Activated CD4-positive, alpha-beta T cell treated with anti-CD3 and anti-CD28 coated beads for 48 hours (primary cell): Measurements from ENCODE around the gene MX1.
A peak's percentile ranks its signal among the peaks of the same experiment; 100 is the strongest.
"Not testable (repeated sequence)": the region's sequence is repeated elsewhere in the genome, so short reads cannot be mapped to it uniquely, and the experiment has no call there.

Source experiments
- DNase-seq: peaks from one replicate; pipeline ENCODE4 v3.0.0-alpha.2; 2020

Gene MX1

DNA sequence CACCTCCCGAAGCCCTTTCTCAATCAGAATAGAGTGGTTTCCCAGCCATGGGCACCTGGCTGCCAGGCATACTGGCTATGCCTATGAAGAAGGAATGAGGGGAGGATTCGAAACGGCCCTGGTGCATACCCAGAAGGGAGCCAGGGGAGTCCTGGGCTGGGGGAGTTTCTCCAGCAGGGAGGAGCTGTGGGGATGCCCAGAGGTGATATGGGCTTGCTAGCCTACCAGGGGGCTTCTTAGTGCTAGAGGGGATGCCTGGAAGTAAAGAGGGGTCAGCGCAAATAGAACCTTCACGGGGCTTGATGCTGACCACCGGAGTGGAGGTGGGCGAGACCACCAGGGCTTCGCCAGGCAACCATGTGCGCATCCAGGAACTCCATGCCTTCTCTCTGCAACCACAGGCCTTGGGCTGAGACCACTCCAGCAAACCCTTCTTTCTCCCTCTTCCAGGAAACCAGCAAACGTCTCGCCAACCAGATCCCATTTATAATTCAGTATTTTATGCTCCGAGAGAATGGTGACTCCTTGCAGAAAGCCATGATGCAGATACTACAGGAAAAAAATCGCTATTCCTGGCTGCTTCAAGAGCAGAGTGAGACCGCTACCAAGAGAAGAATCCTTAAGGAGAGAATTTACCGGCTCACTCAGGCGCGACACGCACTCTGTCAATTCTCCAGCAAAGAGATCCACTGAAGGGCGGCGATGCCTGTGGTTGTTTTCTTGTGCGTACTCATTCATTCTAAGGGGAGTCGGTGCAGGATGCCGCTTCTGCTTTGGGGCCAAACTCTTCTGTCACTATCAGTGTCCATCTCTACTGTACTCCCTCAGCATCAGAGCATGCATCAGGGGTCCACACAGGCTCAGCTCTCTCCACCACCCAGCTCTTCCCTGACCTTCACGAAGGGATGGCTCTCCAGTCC lies 18.2 kb upstream of the MX1 start:
- DNase-seq = no peak

DNA sequence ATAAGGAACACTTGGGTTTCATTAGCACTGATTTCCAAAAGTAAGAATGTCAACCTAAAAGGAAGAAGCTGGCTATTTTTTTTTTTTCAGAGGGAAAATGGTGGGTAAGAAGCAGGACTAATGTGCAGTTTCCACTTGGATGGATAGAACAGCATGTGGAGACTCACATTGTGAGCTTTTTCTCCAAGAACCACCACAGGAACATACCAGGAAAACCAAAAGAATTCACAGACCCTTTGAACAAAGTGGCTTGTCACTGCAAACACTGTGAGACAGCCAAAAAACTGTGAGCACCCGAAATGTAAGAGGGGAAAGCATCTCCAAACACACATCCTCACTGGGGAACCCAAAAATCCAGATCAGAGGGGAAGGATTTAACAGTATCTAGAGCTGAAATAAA lies 15.7 kb upstream of the MX1 start:
- DNase-seq = no peak

DNA sequence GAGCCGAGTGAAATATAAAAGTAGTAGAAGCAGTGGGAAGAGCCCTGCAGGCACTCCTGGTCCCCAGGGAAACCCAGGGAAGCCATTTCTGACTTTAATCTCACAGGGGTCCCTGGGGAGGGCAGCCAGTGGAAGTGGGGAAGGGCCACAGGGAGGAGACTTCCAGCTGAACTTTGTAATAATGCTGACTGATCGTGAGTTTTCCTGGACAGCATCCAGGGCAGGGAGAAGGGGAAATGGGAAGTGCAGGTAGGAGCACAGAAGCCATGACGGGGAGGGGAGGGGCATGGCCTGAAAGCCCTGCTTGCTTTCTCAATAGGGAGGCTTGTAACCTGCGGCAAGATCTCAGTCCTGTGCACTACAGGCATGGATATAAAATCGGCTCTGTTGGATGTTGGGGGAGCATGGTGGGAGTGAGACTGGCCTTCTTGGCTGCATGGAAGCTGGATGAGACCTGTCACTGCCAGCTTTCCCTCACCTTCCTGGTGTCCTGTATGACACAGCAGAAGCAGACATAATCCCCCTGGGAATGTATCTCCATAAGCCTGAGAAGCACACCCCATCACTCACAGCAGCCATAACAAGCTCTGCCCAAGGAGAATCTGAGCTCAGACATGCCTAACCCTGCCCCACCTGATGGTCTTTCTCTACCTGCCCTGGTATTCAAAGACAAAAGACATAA lies 15.1 kb upstream of the MX1 start:
- no peak for DNase-seq

DNA sequence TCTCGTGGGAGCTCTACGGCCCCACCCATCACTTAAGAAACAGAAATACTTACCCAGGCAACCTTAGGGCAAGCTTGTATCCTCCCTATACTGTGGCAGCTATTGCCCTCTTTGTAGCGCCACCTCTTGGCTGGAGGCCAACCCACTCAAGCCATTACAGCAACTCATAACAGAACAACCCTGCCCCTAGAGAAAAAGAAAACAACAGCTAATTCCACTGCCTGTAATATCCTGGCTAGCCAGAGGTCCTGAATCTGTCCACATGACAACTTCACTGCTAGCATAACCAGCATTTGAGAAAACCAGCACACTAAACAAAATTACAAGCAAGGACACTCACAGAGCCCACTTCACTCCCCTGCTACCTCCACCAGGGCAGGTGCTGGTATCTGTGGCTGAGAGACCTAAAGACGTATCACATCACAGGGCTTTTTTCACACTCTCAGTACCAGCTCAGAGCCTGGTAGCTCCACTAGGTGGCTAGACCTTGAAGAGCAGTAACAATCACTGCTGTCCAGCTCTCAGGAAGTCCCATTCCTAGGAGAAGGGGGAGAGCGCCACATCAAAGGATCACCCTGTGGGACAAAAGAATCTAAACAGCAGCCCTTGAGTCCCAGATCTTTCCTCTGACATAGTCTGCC lies 14.5 kb upstream of the MX1 start:
- peak; percentile 34 for DNase-seq

DNA sequence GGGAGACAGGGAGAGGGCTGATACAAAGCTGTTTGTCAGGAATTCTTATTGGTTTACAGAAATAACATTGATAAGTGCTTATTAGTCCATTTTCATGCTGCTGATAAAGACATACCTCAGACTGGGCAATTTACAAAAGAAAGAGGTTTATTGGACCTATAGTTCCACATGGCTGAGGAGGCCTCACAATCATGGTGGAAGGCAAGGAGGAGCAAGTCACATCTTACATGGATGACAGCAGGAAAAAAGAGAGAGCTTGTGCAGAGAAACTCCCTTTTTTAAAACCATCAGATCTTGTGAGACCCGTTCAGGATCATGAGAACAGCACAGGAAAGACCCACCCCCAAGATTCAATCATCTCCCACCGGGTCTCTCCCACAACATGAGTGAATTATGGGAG lies 8.5 kb upstream of the MX1 start:
- DNase-seq = not testable (repeated sequence)

DNA sequence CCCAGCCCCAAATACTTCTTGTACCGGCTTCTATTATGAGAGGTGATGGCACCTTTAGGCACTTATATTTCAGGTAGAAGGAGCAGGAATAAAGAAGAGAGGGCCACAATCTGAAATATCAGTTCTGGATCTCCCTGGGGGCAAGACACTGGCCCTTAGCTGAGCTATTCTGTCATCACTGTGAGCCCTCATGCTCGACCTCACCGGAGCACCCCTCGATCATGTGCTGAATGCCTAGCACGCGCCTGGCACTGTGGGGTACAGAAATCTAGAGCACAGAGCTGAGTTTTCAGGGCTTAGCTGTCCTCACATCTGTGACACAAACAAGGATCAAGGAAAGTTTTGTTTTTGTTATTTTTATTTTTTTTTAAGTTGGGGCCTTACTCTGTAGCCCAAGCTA lies 7.6 kb upstream of the MX1 start:
- no peak for DNase-seq

DNA sequence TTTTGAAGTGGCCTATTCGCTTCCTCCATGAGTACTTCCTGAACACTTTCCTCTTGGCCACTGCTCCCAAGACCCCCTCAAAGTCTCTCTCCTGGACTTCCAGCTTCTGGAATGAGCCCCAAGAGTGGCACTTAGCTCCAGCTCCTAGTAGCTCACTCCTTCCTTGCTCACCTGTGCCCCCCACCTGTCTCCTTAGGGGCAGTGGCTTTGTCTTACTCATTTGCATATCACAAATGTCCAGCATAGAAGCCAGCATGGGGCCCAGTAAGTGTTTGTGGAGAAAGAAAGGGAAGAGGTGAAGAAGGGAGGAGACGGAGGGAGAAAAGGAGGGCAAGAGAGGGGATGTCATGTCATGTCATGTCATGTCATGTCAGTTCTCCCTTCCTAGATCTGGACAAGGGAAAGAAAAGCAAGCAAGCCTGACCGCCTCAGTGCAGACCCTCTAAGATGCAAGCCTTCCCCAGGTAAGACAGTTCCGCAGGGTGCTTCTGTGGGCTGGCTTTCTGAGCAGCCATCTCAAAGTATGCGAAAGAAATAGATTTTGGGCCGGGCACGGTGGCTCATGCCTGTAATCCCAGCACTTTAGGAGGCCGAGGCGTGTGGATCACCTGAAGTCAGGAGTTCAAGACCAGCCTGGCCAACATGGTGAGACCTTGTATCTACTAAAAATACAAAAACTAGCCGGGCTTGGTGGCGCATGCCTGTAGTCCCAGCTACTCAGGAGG lies 6.9 kb upstream of the MX1 start:
- DNase-seq = no peak

DNA sequence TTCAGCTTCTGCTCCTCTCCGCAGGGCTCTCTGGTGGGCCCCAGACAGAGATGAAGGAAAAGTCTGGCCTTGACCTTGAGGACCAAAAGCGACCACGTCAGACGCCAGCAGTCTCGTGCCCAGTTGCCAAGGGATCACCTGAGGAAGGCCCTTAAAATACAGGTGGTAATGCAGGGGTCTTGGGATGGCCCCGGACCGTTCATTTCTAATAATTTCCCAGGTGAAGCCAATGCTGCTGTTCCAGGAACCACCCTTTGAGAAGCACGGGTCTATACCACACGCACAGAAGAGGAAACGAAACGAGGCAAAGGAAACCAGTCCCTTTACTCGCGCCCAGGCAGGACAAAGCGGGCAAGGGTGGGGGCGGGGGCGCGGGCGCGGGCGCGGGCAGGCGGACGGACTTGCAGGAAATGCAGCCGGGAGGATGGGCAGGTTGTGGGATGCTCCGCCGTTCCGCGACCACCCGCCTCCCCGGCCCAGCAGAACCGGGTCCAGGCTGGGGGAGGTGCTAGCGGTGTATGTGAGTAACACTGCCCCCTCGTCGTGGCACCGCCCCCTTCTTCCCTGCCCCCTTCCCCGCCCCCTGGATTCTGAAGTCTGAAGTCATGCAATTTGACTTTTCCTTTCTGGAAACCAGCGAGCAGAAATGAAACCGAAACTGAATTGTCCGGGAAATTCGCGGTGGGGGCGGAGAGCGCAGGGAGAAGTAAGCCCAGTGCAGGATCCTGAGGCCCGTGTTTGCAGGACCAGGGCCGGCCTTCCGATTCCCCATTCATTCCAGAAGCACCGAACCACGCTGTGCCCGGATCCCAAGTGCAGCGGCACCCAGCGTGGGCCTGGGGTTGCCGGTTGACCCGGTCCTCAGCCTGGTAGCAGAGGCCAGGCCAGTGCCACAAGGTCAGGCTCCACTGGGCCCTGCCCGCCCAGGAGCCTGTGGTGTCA lies 5.8 kb upstream of the MX1 start:
- peak; percentile 50 for DNase-seq

DNA sequence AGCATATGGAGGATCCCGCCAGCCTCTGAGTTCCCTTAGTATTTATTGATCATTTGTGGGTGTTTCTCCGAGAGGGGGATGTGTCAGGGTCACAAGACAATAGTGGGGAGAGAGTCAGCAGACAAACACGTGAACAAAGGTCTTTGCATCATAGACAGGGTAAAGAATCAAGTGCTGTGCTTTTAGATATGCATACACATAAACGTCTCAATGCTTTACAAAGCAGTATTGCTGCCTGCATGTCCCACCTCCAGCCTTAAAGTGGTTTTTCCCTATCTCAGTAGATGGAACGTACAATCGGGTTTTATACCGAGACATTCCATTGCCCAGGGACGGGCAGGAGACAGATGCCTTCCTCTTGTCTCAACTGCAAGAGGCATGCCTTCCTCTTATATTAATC lies 5.0 kb upstream of the MX1 start:
- DNase-seq = not testable (repeated sequence)

DNA sequence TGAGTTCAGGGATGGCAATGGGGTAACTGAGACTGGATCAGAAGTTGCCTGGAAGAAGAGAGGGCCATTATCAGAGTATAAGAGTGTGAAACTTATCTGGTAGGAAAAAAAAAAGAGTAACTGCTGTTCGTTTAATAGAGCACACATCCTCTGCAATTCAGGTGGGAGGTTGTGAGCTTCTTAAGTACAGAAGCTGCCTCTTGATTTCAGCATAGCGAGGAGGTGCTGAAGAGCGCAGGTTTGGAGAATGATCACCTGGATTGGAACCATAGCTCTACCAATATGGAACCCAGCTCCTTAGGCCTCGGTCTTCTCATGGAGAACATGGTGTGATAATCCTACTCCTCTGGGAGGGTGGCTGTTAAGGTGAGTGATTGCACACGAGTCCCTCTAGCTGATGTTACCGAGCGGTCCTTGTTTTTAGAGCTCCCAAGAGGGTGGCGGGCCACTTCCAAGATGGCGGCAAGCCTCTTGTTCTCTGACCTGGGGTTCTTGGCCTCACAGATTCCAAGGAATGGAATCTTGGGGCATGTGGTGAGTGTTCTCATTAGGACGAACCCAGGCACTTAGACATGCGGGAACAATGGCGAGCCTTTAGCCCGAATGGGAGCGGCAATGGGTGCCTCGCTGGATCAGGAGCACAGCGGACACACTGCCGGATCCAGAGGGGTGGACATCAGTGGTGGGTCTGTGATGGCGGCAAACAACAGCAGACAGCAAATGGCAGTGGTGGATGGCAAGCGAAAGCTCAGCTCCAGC lies 3.3 kb upstream of the MX1 start:
- no peak for DNase-seq

DNA sequence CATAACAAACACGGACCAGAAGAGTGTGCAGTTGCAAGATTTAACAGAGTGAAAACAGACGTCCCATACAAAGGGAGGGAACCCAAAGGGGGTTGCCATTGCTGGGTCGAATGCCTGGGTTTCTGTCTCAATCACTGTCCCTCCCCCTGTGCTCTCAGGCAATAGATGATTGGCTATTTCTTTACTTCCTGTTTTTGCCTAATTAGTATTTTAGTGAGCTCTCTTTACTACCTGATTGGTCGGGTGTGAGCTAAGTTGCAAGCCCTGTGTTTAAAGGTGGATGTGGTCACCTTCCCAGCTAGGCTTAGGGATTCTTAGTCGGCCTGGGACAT lies 2.8 kb upstream of the MX1 start:
- DNase-seq = not testable (repeated sequence)

DNA sequence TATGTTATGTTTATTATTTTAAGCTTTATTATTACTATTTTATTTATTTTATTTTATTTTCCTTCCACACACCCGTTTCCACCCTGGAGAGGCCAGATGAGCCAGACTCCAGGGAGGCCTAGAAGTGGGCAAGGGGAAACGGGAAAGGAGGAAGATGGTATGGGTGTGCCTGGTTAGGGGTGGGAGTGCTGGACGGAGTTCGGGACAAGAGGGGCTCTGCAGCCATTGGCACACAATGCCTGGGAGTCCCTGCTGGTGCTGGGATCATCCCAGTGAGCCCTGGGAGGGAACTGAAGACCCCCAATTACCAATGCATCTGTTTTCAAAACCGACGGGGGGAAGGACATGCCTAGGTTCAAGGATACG lies 468 bp upstream of the MX1 start:
- DNase-seq = no peak

DNA sequence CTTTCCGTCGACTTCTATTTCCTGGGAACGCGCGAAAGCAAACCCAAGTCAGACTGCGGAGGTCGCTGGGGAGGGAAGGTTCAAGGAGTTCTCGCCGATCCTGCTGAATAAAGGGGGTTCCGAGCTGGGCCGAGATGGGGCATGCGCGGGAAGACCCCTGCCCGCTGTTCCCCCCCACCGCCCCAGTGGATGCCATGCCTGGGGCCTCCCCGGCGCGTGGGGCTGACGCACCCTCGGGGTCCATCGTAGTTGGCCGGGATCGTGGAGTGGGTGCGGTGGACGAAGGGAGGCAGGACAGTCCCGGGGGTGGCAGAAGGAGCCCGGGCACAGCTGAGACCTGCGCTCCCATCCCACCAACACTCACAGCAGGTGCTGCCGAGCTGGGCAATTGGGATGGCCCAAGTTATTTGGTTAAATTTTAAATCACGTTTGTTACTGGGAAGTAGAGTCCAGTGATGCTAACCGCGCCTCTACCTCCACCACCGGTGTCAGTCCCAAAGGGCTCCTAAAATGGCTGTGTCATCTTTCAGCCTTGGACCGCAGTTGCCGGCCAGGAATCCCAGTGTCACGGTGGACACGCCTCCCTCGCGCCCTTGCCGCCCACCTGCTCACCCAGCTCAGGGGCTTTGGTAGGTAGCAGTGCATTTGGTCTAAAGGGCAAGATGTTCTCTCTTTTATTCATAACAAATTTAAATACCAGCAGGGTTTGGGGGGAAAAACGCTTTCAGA lies 801 bp downstream of the MX1 start:
- peak; percentile 18 for DNase-seq

DNA sequence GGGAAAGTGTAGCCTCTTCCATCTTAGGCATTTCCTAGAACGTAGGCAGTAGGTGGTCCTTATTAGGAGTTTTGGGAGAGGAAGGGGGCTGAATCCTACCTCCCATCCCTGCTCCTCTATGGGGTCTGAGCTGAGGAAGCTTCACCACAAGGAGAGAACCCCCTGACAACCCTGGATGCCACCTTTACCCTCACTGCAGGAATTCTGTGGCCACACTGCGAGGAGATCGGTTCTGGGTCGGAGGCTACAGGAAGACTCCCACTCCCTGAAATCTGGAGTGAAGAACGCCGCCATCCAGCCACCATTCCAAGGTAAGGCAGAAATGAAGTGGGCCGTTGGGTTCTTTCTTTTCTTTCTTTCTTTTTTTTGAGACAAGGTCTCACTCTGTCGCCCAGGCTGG lies 1.5 kb downstream of the MX1 start:
- no peak for DNase-seq

DNA sequence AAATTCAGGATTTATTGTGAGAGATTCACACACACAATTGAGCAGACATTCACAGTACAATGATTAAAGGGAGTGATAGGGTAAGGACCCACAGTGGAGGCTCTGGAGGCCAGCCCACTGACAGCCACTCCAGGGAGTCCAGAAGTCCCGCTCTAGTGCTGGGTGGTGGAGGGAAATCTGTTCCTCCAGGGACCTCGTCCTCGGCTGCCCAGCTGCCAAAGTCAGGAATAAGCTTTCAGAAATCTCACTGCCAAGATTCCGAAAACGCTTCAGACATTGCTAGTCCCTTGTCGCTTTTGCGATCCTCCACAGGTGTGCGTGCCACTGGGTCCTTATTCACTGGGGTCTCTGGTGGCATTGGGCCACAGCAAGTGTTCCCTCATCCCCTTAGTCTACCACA lies 2.3 kb downstream of the MX1 start:
- DNase-seq = no peak

DNA sequence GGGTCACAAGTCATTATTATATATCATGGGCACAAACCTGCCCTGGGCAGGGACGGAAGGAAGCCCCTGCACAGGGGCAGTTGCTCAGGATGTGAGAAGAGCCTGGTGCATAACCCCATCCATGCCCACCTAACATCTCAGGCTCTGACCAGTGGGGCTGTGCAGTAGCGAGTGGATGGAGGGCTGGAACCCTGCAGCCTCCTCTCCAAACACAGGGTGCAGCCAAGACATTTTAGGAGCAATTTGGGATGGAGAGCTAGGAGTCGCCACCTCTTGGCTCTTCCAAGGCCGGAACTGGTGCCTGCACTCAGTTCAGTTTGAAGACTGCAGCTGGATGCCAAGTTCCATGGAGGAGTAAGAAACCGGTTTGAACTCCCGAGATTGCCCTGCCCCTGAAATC lies 2.8 kb downstream of the MX1 start:
- no peak for DNase-seq

DNA sequence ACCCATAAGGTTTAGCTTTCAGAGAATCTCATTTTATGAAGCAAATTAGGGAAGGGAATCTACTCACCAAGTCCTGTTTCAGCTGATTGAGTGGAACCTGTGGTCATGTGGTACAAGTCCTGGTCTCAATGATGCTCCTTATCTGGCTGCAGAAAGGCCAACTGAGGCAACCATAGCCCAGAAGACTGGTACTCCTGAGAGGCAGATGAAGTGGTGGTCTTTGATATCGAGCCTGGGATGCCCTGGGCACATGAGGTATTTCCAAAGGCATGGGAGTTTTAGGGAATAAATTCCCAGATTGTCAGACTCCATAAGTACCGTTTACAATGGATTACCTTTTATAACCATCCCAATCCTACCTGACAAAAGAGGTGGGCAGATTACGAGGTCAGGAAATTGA lies 3.3 kb downstream of the MX1 start:
- no peak for DNase-seq

DNA sequence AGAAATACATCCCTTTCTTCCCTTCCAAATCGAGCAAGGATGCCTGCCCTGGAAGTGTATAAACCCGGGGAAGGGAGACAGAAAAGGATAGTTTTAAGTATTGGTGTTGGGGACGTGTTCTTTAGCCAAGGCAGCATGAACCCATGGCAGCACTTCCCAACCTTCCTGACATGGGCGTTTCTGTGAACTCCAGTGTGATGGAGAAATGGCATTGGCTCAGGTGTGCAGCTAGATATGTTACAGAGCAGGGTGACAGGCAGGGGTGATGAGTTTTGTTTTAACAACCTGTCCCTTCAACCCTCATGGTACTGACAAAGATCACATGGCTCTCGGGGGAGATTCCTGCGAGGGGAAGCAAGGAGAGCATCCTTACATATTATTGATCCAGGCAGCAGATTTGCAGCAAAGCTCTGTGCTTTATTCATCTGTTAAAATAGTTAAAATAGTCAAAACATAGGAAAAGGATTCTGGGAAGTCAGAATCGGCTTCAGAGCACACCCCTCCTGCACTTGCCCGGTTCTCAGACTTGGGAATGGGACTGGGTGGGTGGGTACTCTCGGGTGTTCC lies 4.0 kb downstream of the MX1 start:
- no peak for DNase-seq

DNA sequence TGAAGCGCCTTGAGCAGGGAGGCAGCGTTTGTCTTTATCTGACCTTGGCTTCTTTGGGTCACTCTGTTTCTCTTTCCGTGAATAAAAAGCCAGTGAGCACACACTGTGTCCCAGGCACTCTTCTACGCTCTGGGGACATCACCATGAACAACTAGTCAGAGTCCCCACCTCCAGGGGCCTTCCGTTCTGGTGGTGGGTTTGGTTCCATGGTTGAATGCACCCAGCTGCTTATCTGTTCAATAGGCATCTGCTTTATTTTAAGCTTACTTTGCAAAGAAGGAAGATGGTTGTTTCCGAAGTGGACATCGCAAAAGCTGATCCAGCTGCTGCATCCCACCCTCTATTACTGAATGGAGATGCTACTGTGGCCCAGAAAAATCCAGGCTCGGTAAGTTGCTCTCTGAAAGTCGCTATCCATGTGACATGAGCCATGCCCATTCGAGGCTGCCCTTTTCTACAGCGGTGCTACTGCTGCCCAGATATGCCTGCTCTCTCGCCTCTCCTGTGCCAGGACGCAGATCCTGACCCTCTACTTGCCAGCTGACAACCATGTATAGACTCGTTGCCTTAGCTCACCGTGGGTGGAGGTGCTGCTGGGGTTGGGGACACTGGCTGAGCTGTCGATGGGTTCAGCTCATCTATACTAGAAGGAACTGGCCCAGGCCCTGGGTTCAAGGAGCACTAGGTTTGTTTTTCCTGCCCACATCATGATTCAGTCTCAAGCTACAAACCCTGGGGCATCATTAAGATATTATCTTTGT lies 5.9 kb downstream of the MX1 start:
- no peak for DNase-seq
